PC-9 (cell line): ENCODE data around the gene TMEM260.
"Not testable (repeated sequence)": the region's sequence is repeated elsewhere in the genome, so short reads cannot be mapped to it uniquely, and the experiment has no call there.

Experiments
- EZH2 ChIP-seq: fragments of 200-600 bp; sonication (generic); IDR thresholded peaks from 2 replicates; pipeline ENCODE4 v1.8.0; 2017; ENCODE audit warnings: antibody characterized with exemption, low read depth
- TF ChIP-seq, protein P1 (sequence below): fragments of 200-600 bp; sonication (generic); conservative IDR thresholded peaks from 2 replicates; pipeline ENCODE4 v1.6.1; 2017; ENCODE audit warnings: mixed run types, antibody characterized with exemption, mild to moderate bottlenecking, moderate library complexity

DNA sequence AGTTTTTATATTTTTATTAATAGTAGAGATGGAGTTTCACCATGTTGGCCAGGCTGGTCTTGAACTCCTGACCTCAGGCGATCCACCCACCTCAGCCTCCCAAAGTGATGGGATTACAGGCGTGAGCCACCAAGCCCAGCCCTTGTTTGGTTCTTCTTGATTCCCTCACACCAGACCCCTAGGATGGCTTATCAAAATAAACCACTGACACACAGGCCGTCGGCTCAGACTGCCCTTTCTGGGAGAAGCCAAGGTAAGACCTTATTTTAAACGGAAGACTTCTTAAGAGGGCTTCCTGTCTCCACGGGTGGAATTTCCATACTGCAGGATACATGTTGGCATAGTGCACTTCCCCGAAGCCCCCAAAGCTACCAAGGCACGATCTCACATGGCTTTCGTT, 115.6 kb downstream of the TMEM260 start:
- TF ChIP-seq, protein P1, sequence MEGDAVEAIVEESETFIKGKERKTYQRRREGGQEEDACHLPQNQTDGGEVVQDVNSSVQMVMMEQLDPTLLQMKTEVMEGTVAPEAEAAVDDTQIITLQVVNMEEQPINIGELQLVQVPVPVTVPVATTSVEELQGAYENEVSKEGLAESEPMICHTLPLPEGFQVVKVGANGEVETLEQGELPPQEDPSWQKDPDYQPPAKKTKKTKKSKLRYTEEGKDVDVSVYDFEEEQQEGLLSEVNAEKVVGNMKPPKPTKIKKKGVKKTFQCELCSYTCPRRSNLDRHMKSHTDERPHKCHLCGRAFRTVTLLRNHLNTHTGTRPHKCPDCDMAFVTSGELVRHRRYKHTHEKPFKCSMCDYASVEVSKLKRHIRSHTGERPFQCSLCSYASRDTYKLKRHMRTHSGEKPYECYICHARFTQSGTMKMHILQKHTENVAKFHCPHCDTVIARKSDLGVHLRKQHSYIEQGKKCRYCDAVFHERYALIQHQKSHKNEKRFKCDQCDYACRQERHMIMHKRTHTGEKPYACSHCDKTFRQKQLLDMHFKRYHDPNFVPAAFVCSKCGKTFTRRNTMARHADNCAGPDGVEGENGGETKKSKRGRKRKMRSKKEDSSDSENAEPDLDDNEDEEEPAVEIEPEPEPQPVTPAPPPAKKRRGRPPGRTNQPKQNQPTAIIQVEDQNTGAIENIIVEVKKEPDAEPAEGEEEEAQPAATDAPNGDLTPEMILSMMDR, result not testable (repeated sequence)
- TF ChIP-seq EZH2, result not testable (repeated sequence)
